Activated CD8-positive, alpha-beta memory T cell treated with anti-CD3 and anti-CD28 coated beads for 24 hours (primary cell): ENCODE results near the gene KRTAP10-6.
"Not testable (repeated sequence)": the region's sequence is repeated elsewhere in the genome, so short reads cannot be mapped to it uniquely, and the experiment has no call there.

Experiments used
- DNase-seq: peaks from one replicate; pipeline ENCODE4 v3.0.0-alpha.2; 2020

KRTAP10-6 gene

DNA sequence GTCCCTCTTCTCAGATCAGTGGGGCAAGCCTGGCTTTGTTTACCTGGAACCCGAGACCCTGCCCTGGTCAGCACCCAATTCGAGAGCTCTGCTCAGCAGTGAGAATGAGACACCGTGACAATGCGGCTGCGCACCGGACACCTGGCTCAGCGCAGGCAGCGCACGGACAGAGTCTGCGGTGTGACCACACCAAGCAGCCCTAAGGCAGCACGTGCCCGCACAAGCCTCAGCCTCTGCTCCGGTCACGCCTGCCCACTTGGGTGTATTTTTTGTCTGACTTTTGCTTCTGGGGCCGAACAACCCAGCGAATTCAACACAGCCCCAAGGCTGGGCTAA is 24.3 kb upstream of the KRTAP10-6 start:
- no peak for DNase-seq

- DNase-seq = no peak
These were observed 23.7 kb upstream of the KRTAP10-6 start for GRCh38 chr21:44615911-44616590.

DNA sequence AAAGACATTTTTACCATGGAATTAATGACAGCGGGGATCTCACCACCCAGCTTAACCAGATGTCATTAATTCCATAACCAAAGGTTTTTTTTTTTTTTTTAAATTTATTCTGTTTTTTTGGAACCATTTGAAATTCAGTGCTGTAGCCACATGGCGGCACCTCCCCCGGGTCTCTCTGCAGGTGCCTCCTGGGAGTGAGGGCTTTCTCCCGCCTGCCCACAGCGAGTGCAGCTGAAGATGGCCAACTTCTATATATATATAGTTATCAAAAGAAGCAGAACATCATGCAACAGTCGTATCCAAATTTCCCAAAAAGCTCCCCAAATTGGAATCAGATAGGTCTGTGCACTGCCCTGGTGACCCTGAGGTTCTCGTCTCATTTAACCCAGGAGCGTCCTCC is 23.2 kb upstream of the KRTAP10-6 start:
- DNase-seq = no peak

DNA sequence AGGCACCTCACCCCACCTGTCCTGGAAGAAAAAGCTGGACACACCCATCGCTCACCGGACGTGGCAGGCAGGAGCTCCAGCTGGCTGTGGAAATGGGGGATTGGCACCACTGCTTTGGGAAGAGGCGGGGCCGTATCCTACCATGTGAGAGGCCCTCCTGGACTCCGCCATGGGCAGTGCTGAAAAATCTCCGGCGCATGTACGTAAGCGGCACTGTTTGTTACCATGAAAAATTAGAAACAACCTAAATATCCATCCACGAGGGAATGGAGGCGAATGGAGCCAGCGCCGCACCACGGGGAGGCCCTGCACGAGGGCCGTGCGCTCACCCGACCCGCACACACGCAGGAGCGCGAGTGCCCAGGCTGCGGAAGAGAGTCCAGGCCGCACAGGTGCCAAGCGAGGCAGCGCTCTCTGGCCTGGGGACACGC is 22.7 kb upstream of the KRTAP10-6 start:
- no peak for DNase-seq

- DNase-seq = no peak
These were observed 21.9 kb upstream of the KRTAP10-6 start for GRCh38 chr21:44614161-44614631.

DNA sequence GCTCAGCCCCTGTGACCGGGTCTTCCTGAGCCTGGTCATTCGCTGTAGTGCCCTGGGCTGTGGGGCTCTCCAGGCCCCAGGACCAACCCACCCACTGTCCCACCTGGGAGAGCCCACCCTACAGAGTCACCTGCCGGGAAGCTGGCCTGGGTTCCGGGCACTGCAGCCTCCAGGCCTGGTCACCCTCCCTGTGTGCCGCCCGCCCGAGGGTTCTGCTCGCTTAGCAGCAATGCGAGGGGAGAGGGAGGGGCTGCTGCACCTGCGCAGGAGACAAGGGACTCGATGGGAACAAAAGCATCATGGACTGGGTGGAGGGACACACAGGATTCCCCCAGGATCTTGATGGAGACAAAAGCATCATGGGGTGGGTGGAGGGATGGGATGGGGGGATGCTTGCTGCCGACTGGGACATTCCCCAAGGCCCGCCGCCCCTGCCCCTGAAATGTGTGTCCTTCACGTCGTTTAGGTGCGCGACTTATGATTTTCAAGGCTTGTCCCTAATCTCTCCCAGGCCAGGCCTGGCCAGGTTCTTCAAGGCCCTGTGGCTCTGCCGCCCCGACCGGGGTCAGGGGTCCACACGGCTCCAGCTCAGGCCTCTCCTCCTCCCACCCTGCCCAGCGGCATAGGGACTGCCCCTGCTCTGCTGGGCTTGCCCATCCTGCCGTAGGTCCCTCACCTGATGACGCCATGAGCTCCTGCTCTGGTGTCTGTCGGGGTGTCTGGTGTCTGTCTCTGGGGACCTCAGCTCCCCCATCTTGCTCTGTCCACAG is 21.3 kb upstream of the KRTAP10-6 start:
- DNase-seq = no peak

GRCh38 chr21:44612669-44613229 is 20.4 kb upstream of the KRTAP10-6 start:
- DNase-seq = no peak

DNA sequence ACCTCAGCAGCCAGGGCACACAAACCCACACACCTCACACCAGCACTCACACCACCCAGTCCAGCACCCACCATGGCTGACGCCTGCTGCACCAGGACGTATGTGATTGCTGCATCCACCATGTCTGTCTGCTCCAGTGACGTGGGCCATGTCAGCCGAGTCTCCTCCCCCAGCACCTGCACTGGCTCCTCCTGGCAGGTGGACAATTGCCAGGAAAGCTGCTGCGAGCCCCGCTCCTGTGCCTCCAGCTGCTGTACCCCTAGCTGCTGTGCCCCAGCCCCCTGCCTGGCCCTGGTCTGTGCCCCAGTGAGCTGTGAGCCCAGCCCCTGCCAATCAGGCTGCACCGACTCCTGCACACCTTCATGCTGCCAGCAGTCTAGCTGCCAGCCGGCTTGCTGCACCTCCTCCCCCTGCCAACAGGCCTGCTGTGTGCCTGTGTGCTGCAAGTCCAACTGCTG is 19.8 kb upstream of the KRTAP10-6 start, which contains the start of gene KRTAP10-8:
Gene KRTAP10-8 (plus strand): TSS at position 51 of the 458 bp plus-strand sequence. CDS start 22 bp downstream, at position 73.
- DNase-seq = no peak

DNA sequence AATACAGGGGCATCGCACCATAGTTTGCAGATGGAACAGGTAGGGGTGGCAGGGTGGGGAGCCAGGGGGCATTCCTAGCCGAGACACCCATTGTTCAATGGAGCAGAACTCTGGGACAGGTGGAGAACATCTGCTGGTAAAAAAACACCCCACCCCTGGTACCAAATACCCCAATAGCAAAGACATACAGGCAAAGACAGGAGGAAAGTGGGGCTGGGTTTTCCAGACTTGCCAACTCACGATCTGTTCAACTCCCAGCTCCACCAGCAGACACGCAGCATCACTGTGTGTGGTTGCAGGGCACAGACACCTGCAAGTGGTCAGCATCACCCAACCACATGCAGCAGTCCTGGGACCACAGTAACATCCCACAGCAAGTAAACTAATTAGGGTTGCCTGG is 19.2 kb upstream of the KRTAP10-6 start:
- DNase-seq = no peak

GRCh38 chr21:44610157-44610843 is 18.0 kb upstream of the KRTAP10-6 start:
- not testable (repeated sequence) for DNase-seq

DNA sequence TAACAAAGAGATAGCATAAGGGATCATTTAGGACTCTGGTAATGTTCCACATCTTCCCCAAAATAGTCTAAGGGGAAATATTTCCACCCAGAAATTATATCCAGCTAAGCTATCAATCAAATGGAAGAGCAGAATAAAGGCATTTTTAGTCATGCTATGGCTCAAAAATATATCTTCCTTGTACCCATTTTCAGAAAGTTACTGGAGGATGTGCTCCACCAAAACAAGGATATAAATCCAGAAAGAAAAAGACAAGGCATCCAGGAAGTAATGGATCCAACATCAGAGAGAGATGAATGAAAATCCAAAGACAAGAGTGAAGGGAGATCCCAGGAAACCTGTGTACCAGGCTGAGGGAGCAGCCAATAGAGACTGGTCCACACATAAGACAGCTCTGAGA is 16.9 kb upstream of the KRTAP10-6 start:
- no peak for DNase-seq

DNA sequence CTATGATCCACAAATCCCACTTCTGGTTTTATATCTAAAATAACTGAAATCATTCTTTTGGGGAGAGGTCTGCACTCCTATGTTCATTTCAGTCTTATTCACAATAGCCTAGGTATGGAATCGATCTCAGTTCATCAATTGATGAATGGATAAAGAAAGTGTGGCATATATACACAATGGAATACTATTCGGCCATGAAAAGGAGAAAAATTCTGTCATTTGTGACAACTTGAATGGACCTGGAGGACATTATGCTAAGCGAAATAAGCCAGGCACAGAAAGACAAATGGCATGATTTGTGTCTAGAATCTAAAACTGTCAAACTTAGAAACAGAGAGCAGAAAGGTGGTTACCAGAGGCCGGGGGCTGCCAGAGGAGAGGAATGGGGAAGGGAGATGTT is 14.2 kb upstream of the KRTAP10-6 start:
- no peak for DNase-seq

DNA sequence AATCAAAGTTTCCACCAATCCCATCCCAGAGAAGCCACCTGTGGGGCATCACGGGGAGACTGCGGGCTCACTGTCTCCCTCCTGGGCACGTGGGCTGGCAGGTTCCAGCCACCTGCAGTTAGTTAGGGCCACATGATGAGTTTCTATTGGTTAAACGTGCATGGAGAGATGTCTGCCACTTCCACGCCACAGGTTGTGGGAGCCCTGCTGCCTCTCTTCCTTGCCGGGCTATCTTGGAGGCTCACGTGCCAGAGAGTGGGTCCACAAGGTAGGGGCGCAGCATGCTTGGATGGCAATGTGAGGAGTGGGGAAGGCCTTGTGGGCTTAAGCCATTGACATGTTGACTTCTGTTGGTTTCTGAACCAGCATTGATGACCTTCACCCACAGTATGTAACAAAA is 11.6 kb upstream of the KRTAP10-6 start:
- DNase-seq = no peak

DNA sequence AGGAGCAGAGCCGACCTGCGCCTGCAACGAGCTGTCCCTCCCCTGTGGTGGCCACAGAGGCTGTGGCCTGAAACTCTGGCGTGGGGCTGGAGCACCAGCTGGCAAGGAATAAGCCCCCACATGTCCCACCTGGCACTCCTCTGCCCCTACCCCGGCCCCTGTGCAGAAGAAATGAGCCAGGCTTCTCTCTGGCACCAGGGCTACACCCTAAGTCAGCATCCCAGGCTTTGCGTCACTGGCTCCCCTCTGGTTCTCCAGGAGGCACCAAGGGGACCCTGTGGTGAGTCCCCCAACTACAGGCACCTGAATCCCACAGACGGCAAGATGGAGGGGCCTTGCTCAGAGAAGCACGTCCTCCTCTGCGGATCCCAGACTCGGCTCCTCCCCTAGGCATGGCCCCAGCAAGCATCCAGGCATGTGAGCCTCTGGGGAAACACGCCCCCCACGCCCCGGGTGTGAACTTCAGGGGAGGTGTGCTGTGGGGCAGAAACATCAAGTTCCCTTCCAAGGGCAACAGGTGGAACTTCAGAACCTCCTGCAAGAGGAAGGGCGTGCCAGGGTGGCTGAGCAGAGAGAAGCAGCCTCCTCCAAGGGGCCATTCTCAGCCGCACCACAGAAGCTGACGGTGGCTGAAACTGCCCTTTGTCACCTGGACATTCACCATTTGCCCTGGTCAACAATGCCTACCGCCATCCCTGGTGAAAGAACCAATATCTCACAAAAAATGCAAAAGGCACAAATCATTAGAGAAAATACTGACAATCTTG is 11.0 kb upstream of the KRTAP10-6 start:
- no peak for DNase-seq

DNA sequence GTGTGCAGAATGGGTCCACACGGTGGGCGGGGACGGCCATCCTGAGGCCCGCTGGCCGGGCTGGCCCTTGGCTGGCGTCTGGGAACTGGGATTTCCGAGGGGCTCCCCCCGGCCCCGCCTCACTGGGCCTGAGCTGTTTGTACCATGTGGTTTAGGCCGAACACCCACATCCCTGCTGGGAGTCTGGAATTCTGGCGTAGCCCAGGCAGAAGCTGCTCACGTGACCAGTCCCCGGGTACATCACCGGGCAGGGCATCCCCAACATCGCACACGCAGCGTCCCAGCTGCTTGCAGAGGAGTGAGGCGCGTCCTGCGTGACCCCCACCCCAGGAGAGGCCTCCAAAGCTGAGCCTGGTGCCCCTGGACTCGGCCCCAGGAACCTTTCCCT is 10.2 kb upstream of the KRTAP10-6 start:
- DNase-seq = no peak

DNA sequence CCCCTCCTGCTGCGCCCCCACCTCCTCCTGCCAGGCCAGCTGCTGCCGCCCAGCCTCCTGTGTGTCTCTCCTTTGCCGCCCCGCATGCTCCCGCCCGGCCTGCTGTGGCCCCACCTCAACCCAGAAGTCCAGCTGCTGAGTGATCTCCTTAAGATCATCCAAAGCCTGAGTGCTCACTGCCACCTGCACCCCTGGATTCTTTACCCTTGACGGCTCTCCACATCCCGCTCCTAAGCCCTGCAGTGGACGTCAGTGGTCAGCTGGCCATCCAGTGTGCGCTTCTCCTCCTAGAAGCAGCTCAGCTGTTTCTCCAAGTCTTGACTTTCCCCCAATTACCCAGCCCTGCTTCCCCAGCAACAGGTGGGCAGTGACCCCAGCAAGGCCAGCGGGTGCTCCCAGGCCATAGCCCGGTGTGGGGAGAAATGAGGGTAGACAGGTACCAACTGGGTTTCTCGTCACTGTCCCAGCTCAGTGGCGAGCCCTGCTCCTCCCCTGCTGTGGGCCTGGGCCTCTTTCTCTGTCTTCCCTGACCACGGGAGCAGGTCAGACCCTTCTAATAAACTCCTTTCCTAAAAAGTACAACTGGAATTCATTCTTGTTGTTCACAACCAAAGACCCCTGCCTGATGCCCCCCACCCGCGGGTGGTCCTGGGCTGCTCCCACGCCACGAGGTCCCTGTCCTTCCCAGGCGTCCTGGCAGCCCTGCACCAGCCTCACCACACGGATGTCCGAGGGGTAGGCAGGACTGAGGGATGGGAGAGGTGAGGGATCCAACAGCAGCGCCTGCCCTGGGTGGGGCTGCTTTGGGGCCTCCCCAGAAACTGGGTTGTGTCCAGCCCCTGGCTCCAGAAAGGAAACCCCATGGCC is 9.5 kb upstream of the KRTAP10-6 start:
- DNase-seq = no peak

- DNase-seq = not testable (repeated sequence)
These were observed 8.8 kb upstream of the KRTAP10-6 start for GRCh38 chr21:44601091-44601490.

DNA sequence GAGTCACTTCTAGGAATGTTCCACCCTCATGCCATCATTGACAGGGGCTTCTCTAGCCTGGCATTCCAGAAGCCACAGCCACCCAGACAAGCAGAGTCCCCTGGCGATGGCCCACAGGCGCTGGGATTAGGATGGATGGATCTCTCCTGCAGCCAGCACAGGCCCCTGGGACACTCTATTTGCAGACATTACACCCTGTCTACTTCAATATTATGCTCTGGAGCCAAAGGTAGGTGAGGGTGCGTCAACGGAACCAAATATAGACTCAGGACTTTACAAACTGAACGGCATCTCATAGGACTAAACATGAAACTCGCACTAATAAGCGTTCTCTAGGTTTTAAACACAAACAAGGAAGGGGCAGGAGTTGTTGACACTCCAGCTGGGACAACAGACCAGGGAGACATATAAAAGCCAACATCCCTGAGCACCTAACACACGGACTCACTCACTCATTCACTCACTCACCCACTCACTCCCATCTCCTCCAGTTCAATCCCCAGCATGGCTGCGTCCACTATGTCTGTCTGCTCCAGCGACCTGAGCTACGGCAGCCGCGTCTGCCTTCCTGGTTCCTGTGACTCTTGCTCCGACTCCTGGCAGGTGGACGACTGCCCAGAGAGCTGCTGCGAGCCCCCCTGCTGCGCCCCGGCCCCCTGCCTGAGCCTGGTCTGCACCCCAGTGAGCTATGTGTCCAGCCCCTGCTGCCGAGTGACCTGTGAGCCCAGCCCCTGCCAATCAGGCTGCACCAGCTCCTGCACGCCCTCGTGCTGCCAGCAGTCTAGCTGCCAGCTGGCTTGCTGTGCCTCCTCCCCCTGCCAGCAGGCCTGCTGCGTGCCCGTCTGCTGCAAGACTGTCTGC is 8.0 kb upstream of the KRTAP10-6 start, which contains the start of gene KRTAP10-7:
Gene KRTAP10-7 (plus strand): TSS at position 480 of the 861 bp plus-strand sequence. CDS start 25 bp downstream, at position 505.
- DNase-seq = not testable (repeated sequence)

GRCh38 chr21:44599264-44600029 is 7.1 kb upstream of the KRTAP10-6 start:
- no peak for DNase-seq
